NCI-H1105 (cell line): ENCODE results near the gene PRKCH.
"Not testable (repeated sequence)": the region's sequence is repeated elsewhere in the genome, so short reads cannot be mapped to it uniquely, and the experiment has no call there.

Source experiments
- DNase-seq: peaks from one replicate; lab custom pipeline; 2025; lab: John Stamatoyannopoulos, UW

Gene PRKCH

GRCh38 chr14:61459229-61459628, 137.8 kb downstream of the PRKCH start:
- no peak for DNase-seq

DNA sequence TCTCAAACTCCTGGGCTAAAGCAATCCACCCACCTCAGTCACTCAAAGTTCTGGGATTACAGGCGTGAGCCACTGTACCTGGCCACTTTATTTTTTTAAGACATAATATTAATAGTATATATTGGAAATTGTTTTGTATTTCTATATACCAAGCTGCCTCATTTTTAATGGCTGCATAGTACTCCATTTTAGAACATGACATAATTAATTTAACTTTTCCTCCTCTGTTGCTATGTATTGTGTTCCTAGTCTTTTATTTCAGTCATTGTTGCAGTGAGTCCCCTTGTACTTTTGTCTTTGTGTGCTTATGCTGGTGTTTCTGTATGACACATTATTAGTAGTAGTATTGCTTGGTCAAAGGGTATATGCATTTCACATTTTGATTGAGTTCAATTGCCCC, 138.7 kb downstream of the PRKCH start:
- no peak for DNase-seq

DNA sequence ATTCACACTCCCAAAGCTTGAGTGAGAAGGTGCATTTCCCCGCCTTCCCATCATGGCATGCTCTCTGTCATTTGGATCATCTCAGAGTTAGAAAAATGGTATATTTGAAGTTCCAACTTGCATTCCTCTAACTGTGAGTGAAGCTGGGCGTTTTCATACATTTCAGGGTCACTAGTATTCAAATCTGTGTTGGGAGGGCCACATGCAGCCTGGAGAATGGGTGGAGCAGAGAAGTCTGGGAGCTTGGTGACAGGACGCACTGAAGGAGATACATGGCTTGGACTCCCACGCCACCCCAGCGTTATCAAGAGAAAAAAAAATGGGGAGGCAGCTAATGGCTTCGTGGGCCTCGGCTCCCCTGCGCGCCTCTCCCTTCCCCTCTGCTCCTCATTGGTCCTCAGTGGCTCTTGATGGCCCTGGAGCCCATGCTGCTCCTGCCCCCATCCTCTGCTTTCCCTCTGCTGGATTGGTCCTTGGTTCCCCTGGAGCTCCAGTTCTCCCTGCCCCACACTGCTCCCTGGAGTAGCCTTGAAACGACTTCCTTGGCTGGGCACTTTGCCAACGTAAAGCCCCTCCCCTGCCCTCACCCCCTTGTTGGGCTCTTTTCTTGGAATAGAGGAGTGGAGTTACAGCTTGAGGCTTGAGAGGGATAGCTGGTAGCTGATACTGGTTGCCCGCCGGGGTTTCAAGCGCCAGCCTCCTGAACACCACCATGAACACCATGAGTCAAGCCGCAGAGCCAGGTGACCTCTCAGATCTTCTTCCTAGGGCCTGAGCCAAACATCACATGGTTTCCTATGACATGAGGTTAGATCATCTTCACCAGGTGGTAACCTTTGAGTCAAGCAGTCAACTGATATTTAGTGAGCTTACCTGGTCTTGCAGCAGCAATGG, 139.6 kb downstream of the PRKCH start:
- peak; percentile 34 for DNase-seq

- DNase-seq: peak; percentile 68
These were observed 140.5 kb downstream of the PRKCH start for GRCh38 chr14:61461808-61462275.

GRCh38 chr14:61462566-61463193, 141.3 kb downstream of the PRKCH start:
- peak; percentile 24 for DNase-seq

DNA sequence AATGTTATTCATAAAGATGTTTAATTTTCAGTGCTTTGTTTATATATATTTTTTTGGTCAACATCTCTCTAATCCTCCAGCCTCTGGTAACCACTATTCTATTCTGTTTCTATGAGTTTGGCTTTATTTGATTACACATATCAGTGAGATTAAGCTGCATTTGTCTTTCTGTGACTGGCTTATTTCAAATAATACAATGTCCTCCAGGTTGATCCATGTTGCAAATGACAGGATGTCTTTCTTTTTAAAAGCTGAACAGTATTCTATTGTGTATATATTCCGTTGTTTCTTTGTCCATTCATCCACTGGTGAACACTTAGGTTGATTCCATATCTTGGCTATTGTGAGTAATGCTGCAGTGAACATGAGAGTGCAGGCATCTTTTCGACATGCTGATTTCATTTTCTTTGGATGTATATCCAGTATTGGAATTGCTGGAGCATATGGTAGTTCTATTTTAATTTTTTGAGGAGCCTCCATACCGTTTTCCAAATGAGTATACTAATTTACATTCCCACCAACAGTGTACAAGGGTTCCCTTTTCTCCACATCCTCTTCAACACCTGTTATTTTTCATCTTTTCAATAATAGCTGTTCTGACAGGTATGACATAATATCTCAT, 142.4 kb downstream of the PRKCH start:
- no peak for DNase-seq

- not testable (repeated sequence) for DNase-seq
These were observed 143.4 kb downstream of the PRKCH start for GRCh38 chr14:61464539-61465320.

- DNase-seq: no peak
These were observed 145.0 kb downstream of the PRKCH start for GRCh38 chr14:61466249-61466904.

DNA sequence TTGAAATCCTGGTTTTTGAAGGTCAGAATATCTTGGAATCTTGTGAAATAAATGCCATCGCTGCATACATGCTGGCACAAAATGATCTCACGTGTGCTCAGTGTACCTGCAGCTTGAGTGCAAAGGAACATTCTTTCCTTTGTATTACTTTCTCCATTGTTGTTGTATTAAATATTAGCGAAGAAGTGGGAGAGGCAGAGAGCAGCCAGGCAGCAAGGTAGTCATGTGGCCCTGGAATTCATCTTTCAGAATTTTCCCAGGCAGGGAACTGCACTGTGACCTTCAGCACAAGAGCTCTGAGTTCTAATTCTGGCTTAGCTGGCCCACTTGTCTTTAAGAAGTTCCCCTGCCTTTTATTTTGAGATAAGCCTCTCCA, 145.5 kb downstream of the PRKCH start:
- no peak for DNase-seq

DNA sequence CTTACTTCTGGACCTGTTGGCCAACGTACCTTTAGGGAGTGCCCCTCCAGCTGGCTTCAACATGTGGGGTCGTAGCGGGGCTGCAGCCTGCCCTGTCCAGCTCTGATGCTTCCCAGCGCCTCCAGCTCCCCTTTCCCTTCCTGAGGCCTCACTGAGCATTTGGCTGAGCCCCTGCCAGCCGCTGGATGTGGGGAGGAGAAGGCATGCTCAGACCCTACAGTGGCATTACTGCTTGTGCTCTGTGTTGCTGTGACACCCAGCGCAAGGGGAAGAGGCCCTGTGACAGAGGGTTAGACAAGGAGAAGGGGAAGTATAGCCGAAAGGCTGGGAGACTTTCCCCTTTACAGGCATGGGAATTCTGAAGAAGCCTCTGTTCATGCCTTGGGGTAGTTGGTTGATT, 145.9 kb downstream of the PRKCH start:
- DNase-seq: no peak

GRCh38 chr14:61468063-61468825, 146.9 kb downstream of the PRKCH start:
- no peak for DNase-seq

DNA sequence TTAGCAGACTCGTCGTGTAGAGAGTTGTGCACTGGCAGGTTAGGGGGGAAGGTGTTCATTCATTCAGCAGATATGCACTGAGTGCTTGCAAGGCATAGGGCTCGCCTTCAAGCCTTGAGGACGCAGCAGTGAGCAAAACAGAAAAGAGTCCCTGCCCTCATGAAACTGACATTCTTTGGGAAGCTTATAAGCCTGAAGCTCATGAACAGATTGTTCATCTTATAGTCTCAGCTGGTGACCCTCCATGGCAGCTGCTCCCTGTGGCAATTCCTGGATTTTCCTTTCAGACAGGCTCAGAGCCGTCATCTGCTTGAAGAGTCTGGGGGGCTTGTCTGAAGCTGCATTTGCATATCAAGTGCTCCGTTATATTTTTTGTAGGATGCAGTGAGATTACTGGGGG, 148.4 kb downstream of the PRKCH start:
- DNase-seq: no peak

DNA sequence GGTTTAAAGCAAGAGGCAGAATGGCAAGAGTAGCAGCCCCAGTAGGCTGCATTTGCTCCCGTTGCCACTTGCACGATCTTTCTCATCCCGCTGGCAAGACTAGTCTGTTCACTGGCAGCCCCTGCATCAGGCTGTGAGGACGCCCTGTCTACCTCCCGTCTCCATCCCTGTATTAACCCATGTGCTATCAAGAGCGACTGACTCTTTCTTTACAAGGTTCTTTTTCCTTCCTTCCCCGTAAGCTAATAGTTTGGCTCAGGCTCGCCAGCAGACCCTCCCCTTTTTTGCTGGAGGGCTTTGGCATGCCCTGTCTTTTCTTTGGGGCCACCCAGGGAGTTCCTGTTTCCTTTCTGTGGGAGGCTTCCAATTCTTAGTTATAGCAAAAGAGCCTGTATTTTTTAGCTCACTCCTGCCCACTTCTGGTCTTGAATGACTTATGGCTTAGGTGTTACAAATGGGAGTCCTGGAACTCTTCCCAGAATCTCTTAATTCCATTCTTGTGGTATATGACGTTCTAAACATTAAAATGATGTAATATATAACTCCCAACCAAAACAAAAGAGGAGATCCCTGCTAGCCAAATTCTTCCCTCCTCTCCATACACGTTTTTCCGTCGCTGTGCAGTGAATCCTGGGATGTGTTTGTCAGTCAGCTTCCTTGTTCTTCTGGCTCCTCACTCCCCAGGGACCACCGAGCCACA, 149.0 kb downstream of the PRKCH start:
- peak; percentile 16 for DNase-seq

DNA sequence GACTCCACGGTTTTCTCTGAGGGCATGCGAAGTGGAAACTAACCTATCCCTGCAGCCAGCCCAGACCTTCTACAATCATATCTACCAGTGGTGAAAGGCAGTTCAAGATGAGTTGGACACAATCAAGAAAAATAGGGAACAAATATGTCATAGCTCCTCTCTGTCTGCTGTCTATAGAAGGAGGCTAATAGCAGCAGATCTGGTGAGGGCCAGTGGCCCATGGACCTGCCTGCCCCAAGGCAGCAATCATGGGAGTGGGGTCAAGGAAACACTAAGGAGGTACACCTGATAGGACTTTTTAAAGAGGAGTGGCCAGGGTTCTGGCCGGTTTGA, 149.5 kb downstream of the PRKCH start:
- DNase-seq: no peak

DNA sequence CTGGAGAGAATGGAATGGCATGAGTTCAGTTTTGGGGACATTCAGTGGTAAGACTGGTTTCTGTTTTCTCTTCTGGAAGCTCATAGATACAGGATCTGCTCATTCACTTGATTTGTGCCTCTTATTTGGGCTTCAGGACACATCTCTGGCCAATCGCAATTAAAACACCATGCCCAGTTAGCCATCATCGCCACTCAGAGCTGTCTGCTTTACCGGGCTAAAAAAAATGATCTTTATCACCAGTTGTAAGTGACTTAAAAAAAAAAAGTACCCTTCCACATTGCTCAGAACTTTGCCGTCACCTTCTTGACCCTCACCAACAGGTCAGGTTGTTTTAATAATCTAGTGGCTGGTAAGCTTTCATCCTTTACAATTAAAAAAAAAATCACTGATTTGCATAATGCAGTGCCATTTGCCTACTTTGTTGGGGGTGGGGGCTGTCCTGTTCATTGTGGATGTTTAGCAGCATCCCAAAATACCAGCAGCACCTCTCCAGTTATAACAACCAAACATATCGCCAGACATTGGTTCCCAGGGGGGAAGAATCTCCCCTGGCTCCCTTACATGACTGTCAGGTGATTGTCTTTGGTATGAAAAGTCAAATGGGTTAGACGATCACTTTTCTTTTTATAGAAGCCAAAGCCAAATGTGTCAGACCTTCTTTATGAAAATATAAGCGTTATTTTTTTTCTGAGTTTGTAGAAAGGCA, 150.1 kb downstream of the PRKCH start:
- DNase-seq: no peak

GRCh38 chr14:61472011-61472672, 150.8 kb downstream of the PRKCH start:
- DNase-seq: no peak

- DNase-seq: no peak
These were observed 151.5 kb downstream of the PRKCH start for GRCh38 chr14:61472801-61473376.

GRCh38 chr14:61474015-61474414, 152.6 kb downstream of the PRKCH start:
- DNase-seq: no peak

- DNase-seq: no peak
These were observed 153.3 kb downstream of the PRKCH start for GRCh38 chr14:61474701-61475100.
